OCI-M1 (cell line): Measurements from ENCODE around the gene ADCYAP1.
A peak's percentile ranks its signal among the peaks of the same experiment; 100 is the strongest.

ENCODE experiments used
- DNase-seq: peaks from one replicate; lab custom pipeline; 2025; lab: John Stamatoyannopoulos, UW

ADCYAP1 gene

GRCh38 chr18:910247-910646, 5.6 kb downstream of the ADCYAP1 start:
- no peak for DNase-seq

GRCh38 chr18:911025-911424, 6.4 kb downstream of the ADCYAP1 start:
- DNase-seq, result peak; percentile 77

GRCh38 chr18:911486-911885, 6.8 kb downstream of the ADCYAP1 start:
- DNase-seq, result no peak

- DNase-seq, result peak; percentile 14
Observed at GRCh38 chr18:916562-916961, 11.9 kb downstream of the ADCYAP1 start.

GRCh38 chr18:919078-919477, 14.4 kb downstream of the ADCYAP1 start:
- peak; percentile 37 for DNase-seq

- no peak for DNase-seq
Observed at GRCh38 chr18:923144-923866, 18.6 kb downstream of the ADCYAP1 start.

GRCh38 chr18:924987-925386, 20.3 kb downstream of the ADCYAP1 start:
- no peak for DNase-seq

GRCh38 chr18:926946-927345, 22.3 kb downstream of the ADCYAP1 start:
- DNase-seq, result no peak

GRCh38 chr18:933082-933481, 28.4 kb downstream of the ADCYAP1 start:
- peak; percentile 14 for DNase-seq

GRCh38 chr18:934518-935133, 30.0 kb downstream of the ADCYAP1 start:
- DNase-seq, result no peak

- DNase-seq, result no peak
Observed at GRCh38 chr18:936941-937340, 32.3 kb downstream of the ADCYAP1 start.

GRCh38 chr18:939166-939565, 34.5 kb downstream of the ADCYAP1 start:
- no peak for DNase-seq

- no peak for DNase-seq
Observed at GRCh38 chr18:939958-940357, 35.3 kb downstream of the ADCYAP1 start.

GRCh38 chr18:941331-941730, 36.7 kb downstream of the ADCYAP1 start:
- DNase-seq, result no peak

- peak; percentile 12 for DNase-seq
Observed at GRCh38 chr18:944440-944839, 39.8 kb downstream of the ADCYAP1 start.

- DNase-seq, result no peak
Observed at GRCh38 chr18:949724-950631, 45.3 kb downstream of the ADCYAP1 start.

- no peak for DNase-seq
Observed at GRCh38 chr18:950882-951495, 46.3 kb downstream of the ADCYAP1 start.

GRCh38 chr18:955384-956066, 50.9 kb downstream of the ADCYAP1 start:
- no peak for DNase-seq

GRCh38 chr18:957829-958228, 53.2 kb downstream of the ADCYAP1 start:
- DNase-seq, result no peak

- DNase-seq, result peak; percentile 17
Observed at GRCh38 chr18:959854-960253, 55.2 kb downstream of the ADCYAP1 start.
